PC-3 (cell line): ENCODE measurements around the gene PLXDC1. TPM values are rescaled to one million over a fixed set of nuclear protein-coding genes. Genes with fewer than 3 reads are reported as not detected.

ENCODE experiments used
- ATAC-seq: fragments of 200-7000 bp; cut with Tn5 transposase; 2 replicates; pipeline ENCODE4 v1.9.1; 2020; ENCODE audit warnings: mild to moderate bottlenecking, moderate library complexity
- BruUV-seq: library from RNA; stranded (reverse); fragments of 400-500 nt; replicated peaks from 2 replicates; lab custom pipeline; 2021; lab: Mats Ljungman, UMichigan
- CTCF ChIA-PET: fragments of 300-600 bp; sonication (Branson Sonifier 250); formaldehyde crosslinking; loops from one replicate; lab custom pipeline; 2022; ENCODE audit warnings: antibody characterized with exemption; lab: Charles Lee
- POLR2A ChIA-PET: fragments of 300-600 bp; sonication (Branson Sonifier 250); formaldehyde crosslinking; loops from one replicate; lab custom pipeline; 2022; ENCODE audit warnings: antibody characterized with exemption; ENCODE audit not compliant: unreplicated experiment; lab: Charles Lee
- DNase-seq: peaks from one replicate; pipeline ENCODE4 v3.0.0-alpha.2; 2015
- H2AFZ ChIP-seq: fragments of 300-600 bp; sonication (generic); 2 replicates; pipeline ENCODE4 v1.6.0; 2016; ENCODE audit warnings: antibody characterized with exemption, low read length
- H3F3A ChIP-seq: fragments of 300-600 bp; sonication (generic); one replicate; pipeline ENCODE4 v1.6.0; 2017; ENCODE audit warnings: antibody characterized with exemption, low read length, control low read depth, mild to moderate bottlenecking; ENCODE audit not compliant: unreplicated experiment
- H3K27ac ChIP-seq: fragments of 300-600 bp; sonication (generic); 2 replicates; pipeline ENCODE4 v1.5.1; 2016; ENCODE audit warnings: mild to moderate bottlenecking, low read length
- H3K27me3 ChIP-seq: fragments of 300-600 bp; sonication (generic); 2 replicates; pipeline ENCODE4 v1.6.1; 2016; ENCODE audit warnings: low read length, mixed read lengths
- H3K36me3 ChIP-seq: fragments of 300-600 bp; sonication (generic); 2 replicates; pipeline ENCODE4 v1.6.1; 2016; ENCODE audit warnings: low read depth, mixed run types, low read length, mixed read lengths
- H3K4me1 ChIP-seq: fragments of 300-600 bp; sonication (generic); 2 replicates; pipeline ENCODE4 v1.5.1; 2016; ENCODE audit warnings: low read length; ENCODE audit not compliant: insufficient read depth
- H3K4me2 ChIP-seq: fragments of 300-600 bp; sonication (generic); 2 replicates; pipeline ENCODE4 v1.6.0; 2016; ENCODE audit warnings: low read length
- H3K4me3 ChIP-seq: fragments of 300-600 bp; sonication (generic); 2 replicates; pipeline ENCODE4 v1.5.1; 2016; ENCODE audit warnings: mild to moderate bottlenecking, low read length, mixed read lengths
- H3K79me2 ChIP-seq: fragments of 300-600 bp; sonication (generic); 2 replicates; pipeline ENCODE4 v1.6.1; 2017; ENCODE audit warnings: low read length, mixed read lengths
- H3K9ac ChIP-seq: fragments of 300-600 bp; sonication (generic); 2 replicates; pipeline ENCODE4 v1.6.0; 2016; ENCODE audit warnings: mild to moderate bottlenecking, low read length
- H3K9me2 ChIP-seq: fragments of 300-600 bp; sonication (generic); replicated peaks from 2 replicates; pipeline ENCODE4 v1.6.1; 2016; ENCODE audit warnings: mixed run types, low read length, mixed read lengths
- H3K9me3 ChIP-seq: fragments of 300-600 bp; sonication (generic); 2 replicates; pipeline ENCODE4 v1.6.1; 2016; ENCODE audit warnings: low read length, mixed read lengths
- H4K20me1 ChIP-seq: fragments of 300-600 bp; sonication (generic); 2 replicates; pipeline ENCODE4 v1.6.1; 2016; ENCODE audit warnings: low read length, mixed read lengths
- CTCF ChIP-seq: fragments of 300-600 bp; sonication (generic); conservative IDR thresholded peaks from 2 replicates; pipeline ENCODE4 v1.5.1; 2017; ENCODE audit warnings: antibody characterized with exemption, low read depth, mild to moderate bottlenecking, low read length
- EZH2 ChIP-seq: fragments of 300-600 bp; sonication (generic); IDR thresholded peaks from one replicate; pipeline ENCODE4 v1.6.1; 2017; ENCODE audit warnings: antibody characterized with exemption, mild to moderate bottlenecking, low read length; ENCODE audit not compliant: unreplicated experiment
- EZH2phosphoT487 ChIP-seq: fragments of 300-600 bp; sonication (generic); IDR thresholded peaks from 2 replicates; pipeline ENCODE4 v1.6.1; 2018; ENCODE audit warnings: mild to moderate bottlenecking, antibody characterized with exemption, low read length, borderline replicate concordance
- intact Hi-C: fragments of 100-400 bp; cut with micrococcal nuclease; formaldehyde crosslinking; loops from 2 replicates; pipeline ENCODE4 v1.9.0; 2023
- total RNA-seq: library from RNA; depleted of rRNA; stranded (reverse); fragments of >200 nt; gene quantifications from 2 replicates; pipeline ENCODE4 v1.2.3, GENCODE V29; 2014

PLXDC1 gene
- total RNA-seq, 1 experiment from 2014 or later = not detected

GRCh38 chr17:39097150-39097519 lies 54.3 kb downstream of the PLXDC1 start:
- TF ChIP-seq CTCF (no peak), EZH2phosphoT487 (no peak), EZH2 (no peak)
- ATAC-seq (no peak), DNase-seq (no peak)
- H2AFZ ChIP-seq = no peak overlapping the region
- no peaks in the 10 kb centered on the region for H3K36me3 ChIP-seq
- H3K9me2 ChIP-seq = no peaks in the 10 kb centered on the region
- no peaks in the 10 kb centered on the region for H3F3A ChIP-seq
- no peaks in the 10 kb centered on the region for H3K4me1 ChIP-seq
- no peaks in the 10 kb centered on the region for H4K20me1 ChIP-seq
- H3K4me2 ChIP-seq = no peak overlapping the region
- BruUV-seq = no TSS peak
- no peaks in the 10 kb centered on the region for H3K9me3 ChIP-seq
- H3K9ac ChIP-seq = no peak overlapping the region
- intact Hi-C loops = no loop called here
- H3K79me2 ChIP-seq = no peaks in the 10 kb centered on the region
- CTCF ChIA-PET = no interaction called here
- H3K4me3 ChIP-seq = no peak overlapping the region
- H3K27ac ChIP-seq = no peak overlapping the region
- POLR2A ChIA-PET = no interaction called here
- no peaks in the 10 kb centered on the region for H3K27me3 ChIP-seq

GRCh38 chr17:39096508-39097149 lies 54.8 kb downstream of the PLXDC1 start:
- TF ChIP-seq EZH2 (no peak), EZH2phosphoT487 (no peak), CTCF (no peak)
- POLR2A ChIA-PET = no interaction called here
- no peaks in the 10 kb centered on the region for H3K27me3 ChIP-seq

GRCh38 chr17:39095309-39095686 lies 56.1 kb downstream of the PLXDC1 start:
- no peaks in the 10 kb centered on the region for H4K20me1 ChIP-seq
- no peaks in the 10 kb centered on the region for H3F3A ChIP-seq
- ChIA-PET POLR2A (no interaction called here), CTCF (no interaction called here)
- H3K4me1 ChIP-seq = no peaks in the 10 kb centered on the region
- no peaks in the 10 kb centered on the region for H3K36me3 ChIP-seq
- H3K27ac ChIP-seq = no peak overlapping the region
- no peak overlapping the region for H3K4me3 ChIP-seq
- ATAC-seq (no peak), DNase-seq (no peak)
- H3K9ac ChIP-seq = no peak overlapping the region
- H3K9me2 ChIP-seq = no peaks in the 10 kb centered on the region
- TF ChIP-seq EZH2phosphoT487 (no peak), EZH2 (no peak), CTCF (no peak)
- intact Hi-C loops = no loop called here
- H2AFZ ChIP-seq = no peak overlapping the region
- no peak overlapping the region for H3K4me2 ChIP-seq
- no peaks in the 10 kb centered on the region for H3K79me2 ChIP-seq
- no peaks in the 10 kb centered on the region for H3K9me3 ChIP-seq
- no TSS peak for BruUV-seq
- H3K27me3 ChIP-seq = no peaks in the 10 kb centered on the region

More at GRCh38 chr17:39096508-39097149, 54.8 kb downstream of the PLXDC1 start:
- no peaks in the 10 kb centered on the region for H3K9me3 ChIP-seq
- no peak for DNase-seq
- H3K4me2 ChIP-seq = no peak overlapping the region
- ATAC-seq = no peak
- no peak overlapping the region for H2AFZ ChIP-seq
- no peaks in the 10 kb centered on the region for H3K79me2 ChIP-seq
- no peaks in the 10 kb centered on the region for H3K4me1 ChIP-seq
- H3K4me3 ChIP-seq = no peak overlapping the region
- H3K9me2 ChIP-seq = no peaks in the 10 kb centered on the region
- no TSS peak for BruUV-seq
- no peaks in the 10 kb centered on the region for H4K20me1 ChIP-seq
- no peak overlapping the region for H3K9ac ChIP-seq
- H3K27ac ChIP-seq = no peak overlapping the region
- intact Hi-C loops = no loop called here
- H3F3A ChIP-seq = no peaks in the 10 kb centered on the region
- CTCF ChIA-PET = no interaction called here
- H3K36me3 ChIP-seq = no peaks in the 10 kb centered on the region
